Posterior cingulate gyrus (tissue), 11 donors: ENCODE results near the gene CYB561D2.

Experiments
- DNase-seq, 10 donors: peaks; one replicate each; pipeline versions ENCODE4 v3.0.0 to v3.0.0-alpha.2; 2020 to 2021; ENCODE audit warnings: mixed read lengths in 3 of 10
- intact Hi-C: fragments of 100-400 bp; cut with DNase I; formaldehyde crosslinking; loops from one replicate; pipeline ENCODE4 v1.15.1; 2023

Gene CYB561D2

DNA sequence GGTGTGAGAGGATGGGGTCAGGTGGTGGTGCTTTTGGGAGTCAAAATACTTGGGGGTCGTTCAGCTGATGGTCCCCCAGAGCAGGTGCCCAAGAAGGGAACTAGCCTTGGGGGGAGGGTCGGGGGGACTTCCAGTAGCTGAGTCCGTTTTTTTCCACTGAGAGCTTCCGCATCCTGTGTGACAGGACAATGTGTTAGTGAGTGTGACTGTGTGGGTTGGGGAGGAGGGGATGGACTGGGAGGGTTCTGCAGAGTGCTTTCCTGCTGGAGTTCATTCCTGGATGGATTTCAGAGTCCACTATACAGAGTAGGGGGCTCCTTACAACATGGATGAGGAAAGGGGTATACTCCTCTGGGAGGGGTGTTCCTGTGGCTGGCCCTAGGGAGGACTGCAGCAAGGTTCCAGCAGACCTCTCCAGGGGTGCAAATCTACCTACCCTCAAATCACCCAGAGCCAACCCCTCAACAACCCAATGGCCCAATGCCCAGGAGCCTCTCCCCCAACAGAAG lies 27.5 kb upstream of the CYB561D2 start:
- DNase-seq: no peak
- intact Hi-C loops: loop anchor here (10.0 kb wide), 1 partner anchor 48 kb away; the partner anchor contains the start of gene LSMEM2

- no peak for DNase-seq
- intact Hi-C loops: loop anchor here (10.0 kb wide), 1 partner anchor 49 kb away; the partner anchor contains the start of gene LSMEM2
These were observed 27.0 kb upstream of the CYB561D2 start for GRCh38 chr3:50323614-50324199.

DNA sequence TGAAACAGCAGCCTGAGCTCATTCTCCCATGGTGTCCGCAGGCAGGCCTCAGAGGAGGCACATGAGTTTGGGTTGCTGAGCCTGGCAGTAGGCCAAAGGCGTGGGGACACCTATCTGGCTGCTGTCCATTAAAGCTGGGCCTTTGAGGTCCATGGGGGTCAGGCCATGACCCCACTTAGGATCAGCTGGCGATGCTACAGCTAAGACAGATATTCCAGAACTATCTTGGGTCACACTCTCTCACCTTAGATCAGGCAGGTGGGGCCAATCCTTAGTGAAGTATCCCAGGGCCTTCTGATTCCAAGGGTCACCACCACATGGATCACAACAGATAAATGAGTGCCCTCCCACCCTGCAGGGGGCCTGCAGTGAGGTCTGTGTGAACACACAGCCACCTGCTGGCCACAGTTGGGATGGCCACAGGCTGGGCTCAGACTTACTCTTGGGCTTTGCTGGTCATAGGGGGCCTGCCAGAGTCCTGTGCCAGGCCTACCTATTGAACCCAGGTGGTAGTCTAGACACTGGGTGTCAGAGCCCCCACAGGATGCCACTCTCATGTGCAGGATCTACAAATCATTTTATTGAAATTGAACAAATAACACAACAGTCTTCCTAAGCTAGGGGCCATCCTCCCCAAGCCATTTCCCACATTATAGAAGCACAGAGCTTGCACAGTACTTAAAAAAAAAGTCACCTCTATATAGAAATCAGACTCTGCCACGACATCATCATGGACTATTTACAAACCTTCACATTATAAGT lies 26.1 kb upstream of the CYB561D2 start:
- intact Hi-C loops: loop anchor here (10.0 kb wide), 1 partner anchor 50 kb away; the partner anchor contains the start of gene LSMEM2
- peak; percentile 61 to 95 (median 73) for DNase-seq

DNA sequence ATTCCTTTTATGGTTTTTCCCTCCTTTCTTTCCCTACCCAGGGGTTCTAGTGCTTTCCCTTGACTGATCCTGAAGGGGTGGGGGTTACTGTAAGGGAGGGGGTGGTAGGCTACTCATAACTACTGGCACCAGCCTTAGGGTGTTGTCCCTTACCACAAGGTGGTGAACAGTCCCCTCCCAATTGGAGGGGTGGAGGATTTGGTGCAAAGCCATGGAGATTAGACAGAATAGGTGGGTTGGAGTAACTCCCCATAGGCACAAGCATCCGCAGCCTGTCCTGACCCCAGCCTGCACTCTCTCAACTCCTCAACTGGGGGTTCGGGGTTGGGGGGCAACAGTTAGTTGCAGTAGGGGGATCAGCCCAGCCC lies 25.6 kb upstream of the CYB561D2 start:
- intact Hi-C loops: loop anchor here (10.0 kb wide), 1 partner anchor 50 kb away; the partner anchor contains the start of gene LSMEM2
- DNase-seq: no peak

GRCh38 chr3:50325497-50326181 lies 25.0 kb upstream of the CYB561D2 start:
- intact Hi-C loops: loop anchor here (10.0 kb wide), 1 partner anchor 51 kb away; the partner anchor contains the start of gene LSMEM2
- no peak for DNase-seq

DNA sequence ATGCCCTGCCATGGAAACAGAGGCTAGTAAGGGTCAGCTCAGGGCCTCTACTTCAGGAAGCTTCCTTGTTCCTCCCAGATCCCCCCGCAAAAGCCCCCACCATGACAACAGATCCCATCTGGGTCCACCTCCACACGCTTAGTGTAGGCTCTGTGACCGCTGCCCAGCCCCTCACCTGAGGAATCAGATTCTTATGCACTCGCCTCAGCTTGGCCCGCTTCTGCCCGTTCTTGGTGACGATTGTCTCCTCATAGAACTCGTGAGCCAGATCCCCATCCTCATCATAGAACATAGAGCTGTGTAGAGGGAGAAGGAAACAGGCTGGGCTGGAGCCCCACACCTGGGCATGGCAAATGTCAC lies 24.5 kb upstream of the CYB561D2 start:
- intact Hi-C loops: loop anchor here (10.0 kb wide), 1 partner anchor 51 kb away; the partner anchor contains the start of gene LSMEM2
- no peak for DNase-seq

DNA sequence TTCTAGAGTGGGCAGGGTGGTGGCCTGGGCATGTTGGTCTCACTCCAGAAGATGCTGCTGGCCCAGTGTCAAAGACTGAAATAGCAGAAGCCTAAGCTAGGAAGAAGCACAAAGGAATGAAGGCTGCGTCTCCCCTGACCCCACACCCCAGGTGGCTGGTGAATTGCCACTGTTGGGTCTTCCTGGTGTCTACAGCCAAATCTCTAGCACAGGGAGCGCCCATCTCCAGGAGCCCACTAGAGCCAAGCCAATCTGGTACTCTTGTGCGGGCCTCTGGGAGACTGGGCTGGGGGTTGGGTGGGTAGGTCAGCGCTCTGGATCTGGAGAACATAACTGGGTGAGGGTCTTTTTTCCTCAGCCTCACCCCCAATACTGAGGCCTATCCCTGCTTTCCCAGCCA lies 23.5 kb upstream of the CYB561D2 start:
- DNase-seq: no peak
- intact Hi-C loops: loop anchor here (10.0 kb wide), 1 partner anchor 52 kb away; the partner anchor contains the start of gene LSMEM2

- intact Hi-C loops: loop anchor here (10.0 kb wide), 1 partner anchor 53 kb away; the partner anchor contains the start of gene LSMEM2
- DNase-seq: peak; percentile 96 to 100 (median 98)
These were observed 22.5 kb upstream of the CYB561D2 start, which contains the start of gene TUSC2 for GRCh38 chr3:50327943-50328691. Gene TUSC2, minus strand, starts transcription at chr3:50328223. Its CDS starts 124 bp downstream, at chr3:50328099.

GRCh38 chr3:50330330-50330729 lies 20.3 kb upstream of the CYB561D2 start:
- DNase-seq: no peak
- intact Hi-C loops: no loop called here

DNA sequence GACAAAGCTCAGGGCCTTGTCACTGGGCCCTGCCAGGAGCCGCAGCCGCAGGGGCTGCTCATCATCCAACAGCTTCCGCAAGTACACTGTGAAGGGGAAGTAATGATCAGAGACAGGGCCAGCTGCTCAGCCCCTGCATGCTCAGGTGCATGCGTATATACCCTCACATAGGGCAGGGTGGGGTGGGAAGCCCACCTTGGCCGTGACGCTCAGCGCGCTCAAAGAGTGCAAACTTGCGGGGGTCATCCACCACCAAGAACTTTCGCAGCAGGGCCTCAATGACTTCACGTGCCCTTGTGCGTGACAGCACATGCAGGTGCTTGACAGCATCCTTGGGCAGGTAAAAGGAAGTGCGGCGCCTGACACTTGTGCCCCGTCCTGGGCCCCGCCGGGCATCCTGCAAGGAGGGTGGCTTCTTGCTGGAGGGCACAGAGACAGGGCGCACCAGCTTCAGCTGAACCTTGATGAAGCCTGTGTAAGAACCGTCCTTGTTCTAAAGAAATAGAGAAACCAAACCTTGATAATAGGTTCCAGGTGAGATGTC lies 19.2 kb upstream of the CYB561D2 start:
- intact Hi-C loops: no loop called here
- no peak for DNase-seq

GRCh38 chr3:50333744-50334328 lies 16.8 kb upstream of the CYB561D2 start:
- no peak for DNase-seq
- intact Hi-C loops: no loop called here

- no peak for DNase-seq
- intact Hi-C loops: no loop called here
These were observed 16.2 kb upstream of the CYB561D2 start for GRCh38 chr3:50334339-50335075.

GRCh38 chr3:50336452-50337174 lies 14.0 kb upstream of the CYB561D2 start:
- intact Hi-C loops: no loop called here
- peak in 1 of 10 donors; percentile 88 for DNase-seq

DNA sequence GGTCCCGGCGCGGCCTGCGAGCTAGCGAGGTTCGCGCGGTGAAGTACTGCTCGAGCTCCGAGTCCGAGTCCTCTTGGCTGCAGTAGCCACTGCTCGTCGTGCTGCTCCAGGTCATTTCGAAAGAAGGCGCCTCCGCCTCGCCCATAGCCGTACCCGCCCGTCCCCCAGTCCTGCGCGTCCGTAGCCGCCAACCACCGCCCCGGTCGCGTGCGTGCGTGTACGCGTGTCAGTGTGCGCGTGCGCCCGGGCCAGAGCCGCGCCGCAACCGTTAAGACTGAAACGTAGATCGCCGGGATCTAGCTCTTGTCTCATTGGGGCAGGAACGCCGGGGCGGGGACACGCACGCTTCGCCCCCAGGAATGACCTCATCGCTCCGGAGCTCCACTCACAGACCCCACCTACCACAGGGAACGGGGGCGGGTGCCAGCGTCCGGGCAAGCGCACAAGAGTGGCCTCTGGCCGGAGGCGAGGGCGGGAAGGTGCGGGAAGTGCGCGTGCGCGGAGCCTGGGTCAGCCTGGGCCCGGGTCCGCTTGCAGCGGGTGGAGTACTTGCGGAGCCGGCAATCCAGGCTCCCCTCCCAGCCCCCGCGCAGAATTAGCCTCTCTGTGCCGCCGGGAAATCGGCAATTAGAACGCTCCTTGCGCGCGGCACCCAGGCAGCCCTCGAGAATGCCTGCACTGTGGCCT lies 13.3 kb upstream of the CYB561D2 start:
- intact Hi-C loops: no loop called here

DNA sequence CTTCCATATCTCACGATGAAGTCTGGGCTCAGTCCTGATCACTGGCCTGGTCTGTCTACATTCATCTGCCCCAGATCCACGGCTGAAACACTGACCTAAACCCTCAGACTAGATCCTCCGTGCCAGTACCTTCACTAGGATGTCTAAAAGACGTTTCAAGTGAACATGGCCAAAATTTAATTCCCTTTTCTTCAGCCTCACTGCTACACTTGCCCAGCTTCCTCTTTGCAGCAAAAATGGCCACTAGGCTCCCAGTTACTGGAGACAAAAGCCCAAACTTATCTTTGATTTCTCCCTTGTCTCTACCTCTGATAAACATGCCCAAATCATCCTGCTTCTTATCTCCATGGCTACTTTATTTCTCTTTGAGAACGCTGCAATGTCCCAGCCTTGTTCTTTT lies 11.7 kb upstream of the CYB561D2 start:
- intact Hi-C loops: no loop called here
- no peak for DNase-seq

More for the DNA sequence above, 13.3 kb upstream of the CYB561D2 start:
- peak; percentile 95 to 100 (median 99) for DNase-seq

GRCh38 chr3:50339485-50340146 lies 11.0 kb upstream of the CYB561D2 start:
- no peak for DNase-seq
- intact Hi-C loops: no loop called here

- no peak for DNase-seq
- intact Hi-C loops: no loop called here
These were observed 10.6 kb upstream of the CYB561D2 start for GRCh38 chr3:50340147-50340447.
